ENCODE measurements around the gene NFU1.

NFU1 gene

DNA sequence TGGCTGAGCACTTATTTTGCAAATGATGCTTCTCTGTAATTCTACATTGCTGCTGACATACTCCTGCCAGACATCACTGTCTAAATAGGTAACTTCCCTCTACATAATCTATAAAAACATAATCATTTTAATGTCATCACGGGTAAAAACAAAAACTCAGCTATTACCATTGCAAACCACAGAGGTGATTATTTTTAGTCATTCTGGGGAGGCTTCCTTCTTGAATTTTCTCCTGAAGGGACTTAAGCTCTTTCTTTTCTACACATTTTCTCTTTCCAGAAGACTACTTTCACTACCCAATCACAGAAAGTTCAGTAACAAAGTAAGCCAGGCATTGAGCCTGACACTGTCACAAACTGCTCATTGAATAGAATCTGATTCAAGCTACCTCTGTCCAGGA is 40.4 kb upstream of the NFU1 start:
- no peaks in the 10 kb centered on the region for H3K36me3 ChIP-seq (ENCODE audit: control insufficient read depth, insufficient read depth, low read length)
- no peak for DNase-seq (ENCODE audit: extremely low read depth, insufficient read length)

DNA sequence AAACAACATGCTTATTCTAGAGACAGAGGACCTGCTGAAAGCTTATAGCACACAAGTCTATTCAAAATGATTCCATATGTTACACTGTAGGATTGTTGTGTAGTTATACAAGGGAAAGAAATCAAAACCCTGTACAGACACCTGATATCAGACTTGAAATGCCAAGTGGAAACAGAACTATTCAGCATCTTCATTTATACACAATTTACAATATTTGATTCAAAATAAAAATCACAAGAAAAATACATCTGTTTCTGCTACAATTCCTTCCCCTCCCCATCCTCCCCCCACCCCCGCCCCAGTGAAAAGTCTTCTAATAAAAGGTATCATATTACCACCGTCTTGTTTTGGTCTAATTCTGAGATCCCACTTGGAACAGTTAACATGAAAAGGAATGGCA is 37.5 kb upstream of the NFU1 start:
- TF ChIP-seq, protein P1, sequence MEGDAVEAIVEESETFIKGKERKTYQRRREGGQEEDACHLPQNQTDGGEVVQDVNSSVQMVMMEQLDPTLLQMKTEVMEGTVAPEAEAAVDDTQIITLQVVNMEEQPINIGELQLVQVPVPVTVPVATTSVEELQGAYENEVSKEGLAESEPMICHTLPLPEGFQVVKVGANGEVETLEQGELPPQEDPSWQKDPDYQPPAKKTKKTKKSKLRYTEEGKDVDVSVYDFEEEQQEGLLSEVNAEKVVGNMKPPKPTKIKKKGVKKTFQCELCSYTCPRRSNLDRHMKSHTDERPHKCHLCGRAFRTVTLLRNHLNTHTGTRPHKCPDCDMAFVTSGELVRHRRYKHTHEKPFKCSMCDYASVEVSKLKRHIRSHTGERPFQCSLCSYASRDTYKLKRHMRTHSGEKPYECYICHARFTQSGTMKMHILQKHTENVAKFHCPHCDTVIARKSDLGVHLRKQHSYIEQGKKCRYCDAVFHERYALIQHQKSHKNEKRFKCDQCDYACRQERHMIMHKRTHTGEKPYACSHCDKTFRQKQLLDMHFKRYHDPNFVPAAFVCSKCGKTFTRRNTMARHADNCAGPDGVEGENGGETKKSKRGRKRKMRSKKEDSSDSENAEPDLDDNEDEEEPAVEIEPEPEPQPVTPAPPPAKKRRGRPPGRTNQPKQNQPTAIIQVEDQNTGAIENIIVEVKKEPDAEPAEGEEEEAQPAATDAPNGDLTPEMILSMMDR (IDR thresholded peaks at IDR 0.05; ENCODE audit: insufficient read depth, low read length, poor library complexity, severe bottlenecking) = no peak
- no peak for DNase-seq (ENCODE audit: extremely low read depth, insufficient read length)
- no peak overlapping the region for H3K4me3 ChIP-seq (replicated peaks; ENCODE audit: low read depth, low read length)
- H3K36me3 ChIP-seq (ENCODE audit: control insufficient read depth, insufficient read depth, low read length) = no peaks in the 10 kb centered on the region
- H3K27me3 ChIP-seq (replicated peaks; ENCODE audit: control insufficient read depth, insufficient read depth, low read length) = no peaks in the 10 kb centered on the region

More for the DNA sequence above, 40.4 kb upstream of the NFU1 start:
- Histone ChIP-seq H3K4me3 (replicated peaks; ENCODE audit: low read depth, low read length) (no peak overlapping the region), H3K27me3 (replicated peaks; ENCODE audit: control insufficient read depth, insufficient read depth, low read length) (no peaks in the 10 kb centered on the region)
- TF ChIP-seq, protein P1 (IDR thresholded peaks at IDR 0.05; ENCODE audit: insufficient read depth, low read length, poor library complexity, severe bottlenecking) = no peak

DNA sequence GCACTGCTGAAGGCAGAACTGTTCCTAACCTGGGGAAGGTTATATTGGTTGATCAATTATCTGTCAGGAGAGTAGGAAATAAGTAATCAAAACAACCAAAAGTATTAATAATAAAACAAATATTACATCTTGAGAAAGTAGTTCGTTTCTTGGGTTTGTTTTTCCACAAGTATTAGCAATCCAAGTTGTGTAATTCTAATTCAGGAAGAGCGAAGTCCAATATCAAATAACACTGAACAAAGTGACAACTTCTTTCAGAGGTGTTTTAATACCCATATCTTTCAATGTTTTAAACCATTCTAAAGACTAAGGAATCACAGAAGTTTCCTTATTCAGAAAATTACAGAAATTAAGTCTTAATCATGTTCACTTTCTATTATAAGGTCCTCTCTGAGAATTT is 34.6 kb upstream of the NFU1 start:
- no peaks in the 10 kb centered on the region for H3K27me3 ChIP-seq (replicated peaks; ENCODE audit: control insufficient read depth, insufficient read depth, low read length)
- DNase-seq (ENCODE audit: extremely low read depth, insufficient read length) = no peak
- TF ChIP-seq, protein P1 (IDR thresholded peaks at IDR 0.05; ENCODE audit: insufficient read depth, low read length, poor library complexity, severe bottlenecking) = no peak
- no peaks in the 10 kb centered on the region for H3K36me3 ChIP-seq (ENCODE audit: control insufficient read depth, insufficient read depth, low read length)
- no peak overlapping the region for H3K4me3 ChIP-seq (replicated peaks; ENCODE audit: low read depth, low read length)

DNA sequence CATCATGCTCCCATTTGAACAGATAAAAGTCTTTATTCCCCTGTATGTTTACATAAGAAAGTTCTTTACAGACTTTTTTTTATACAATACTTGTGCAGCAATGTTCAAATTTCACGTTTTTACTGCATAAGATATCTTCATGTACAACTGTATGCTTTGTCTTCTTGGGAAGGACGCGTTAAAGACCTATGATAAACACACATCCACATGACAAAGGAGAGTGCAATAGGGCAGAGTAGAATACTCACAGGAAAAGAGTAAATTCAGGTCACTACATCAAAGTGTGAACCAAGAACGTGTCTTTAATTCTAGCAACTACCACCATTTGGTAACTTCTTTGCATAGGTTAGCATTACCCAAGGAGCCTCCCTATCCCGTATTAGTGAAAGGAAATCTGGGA is 33.7 kb upstream of the NFU1 start:
- TF ChIP-seq, protein P1 (IDR thresholded peaks at IDR 0.05; ENCODE audit: insufficient read depth, low read length, poor library complexity, severe bottlenecking) = no peak
- no peak overlapping the region for H3K4me3 ChIP-seq (replicated peaks; ENCODE audit: low read depth, low read length)
- DNase-seq (ENCODE audit: extremely low read depth, insufficient read length) = no peak
- H3K36me3 ChIP-seq (ENCODE audit: control insufficient read depth, insufficient read depth, low read length) = no peaks in the 10 kb centered on the region; the same call in 1 of the 2 replicates
- H3K27me3 ChIP-seq (replicated peaks; ENCODE audit: control insufficient read depth, insufficient read depth, low read length) = no peaks in the 10 kb centered on the region

DNA sequence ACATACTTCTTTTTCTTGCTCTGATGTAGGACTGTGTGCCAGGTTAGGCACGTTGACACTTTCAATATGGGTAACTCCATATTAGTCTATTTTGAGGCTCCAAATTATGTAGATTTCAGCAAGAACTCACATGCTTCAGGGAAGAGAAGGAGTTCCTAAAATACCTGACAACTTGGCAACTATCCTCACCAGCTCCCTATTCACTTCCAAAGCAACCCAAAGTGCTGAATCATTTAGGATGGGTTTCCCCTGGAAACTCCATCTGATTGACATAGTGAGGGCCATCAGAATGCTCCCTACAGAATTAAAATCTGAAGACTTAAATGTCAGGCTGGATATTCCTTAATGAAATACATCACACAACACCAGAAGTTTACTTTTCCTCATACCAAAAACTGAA is 32.5 kb upstream of the NFU1 start:
- H3K36me3 ChIP-seq (ENCODE audit: control insufficient read depth, insufficient read depth, low read length) = peaks cover 5% of the 10 kb centered on the region
- DNase-seq (ENCODE audit: extremely low read depth, insufficient read length) = no peak
- TF ChIP-seq, protein P1 (IDR thresholded peaks at IDR 0.05; ENCODE audit: insufficient read depth, low read length, poor library complexity, severe bottlenecking) = no peak
- H3K27me3 ChIP-seq (replicated peaks; ENCODE audit: control insufficient read depth, insufficient read depth, low read length) = no peaks in the 10 kb centered on the region
- no peak overlapping the region for H3K4me3 ChIP-seq (replicated peaks; ENCODE audit: low read depth, low read length)

DNA sequence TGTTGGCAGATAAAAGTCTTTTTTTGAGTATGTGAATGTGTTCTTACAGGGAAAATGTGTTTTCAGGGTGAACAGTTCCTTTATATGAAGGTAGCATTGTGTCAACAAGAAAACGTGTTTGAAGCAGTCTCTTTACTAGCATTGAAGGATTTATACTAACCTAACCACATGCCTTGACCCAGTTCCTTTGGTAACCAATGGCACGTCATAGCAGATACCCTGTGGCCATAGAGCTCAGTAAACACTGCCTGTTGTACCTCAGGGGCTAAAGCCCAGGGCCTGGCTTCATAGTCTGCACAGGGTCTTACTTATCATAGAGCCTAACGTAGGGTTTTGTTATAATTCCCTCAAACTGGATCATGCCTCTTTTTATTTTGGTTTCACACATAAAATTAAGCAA is 32.1 kb upstream of the NFU1 start:
- no peak for DNase-seq (ENCODE audit: extremely low read depth, insufficient read length)
- TF ChIP-seq, protein P1 (IDR thresholded peaks at IDR 0.05; ENCODE audit: insufficient read depth, low read length, poor library complexity, severe bottlenecking) = no peak
- no peaks in the 10 kb centered on the region for H3K27me3 ChIP-seq (replicated peaks; ENCODE audit: control insufficient read depth, insufficient read depth, low read length)
- H3K4me3 ChIP-seq (replicated peaks; ENCODE audit: low read depth, low read length) = no peak overlapping the region
- H3K36me3 ChIP-seq (ENCODE audit: control insufficient read depth, insufficient read depth, low read length) = peaks cover 5% of the 10 kb centered on the region
